ENCODE measurements around the gene CPA1.

- TF ChIP-seq EZH2 (IDR thresholded peaks at IDR 0.05; ENCODE audit: low read length): no peak
- no peak for TF ChIP-seq CTCF (optimal IDR thresholded peaks at IDR 0.05 in 1 of 3, IDR thresholded peaks at IDR 0.05 in 1 of 3, conservative IDR thresholded peaks at IDR 0.05 in 1 of 3; ENCODE audit: extremely low read depth in 1 of 3, insufficient read depth in 2 of 3, low read length in 3 of 3)
Observed at GRCh38 chr7:130401578-130401977, 21.3 kb downstream of the CPA1 start.
